HG03280 (cell line): ENCODE measurements around the gene CTSW.
A peak's percentile ranks its signal among the peaks of the same experiment; 100 is the strongest.

ENCODE experiments used
- ATAC-seq: cut with Tn5 transposase; IDR thresholded peaks from one replicate; pipeline ENCODE4 v1.9.1; 2021; ENCODE audit warnings: mild to moderate bottlenecking, moderate library complexity; ENCODE audit not compliant: unreplicated experiment

Gene CTSW

DNA sequence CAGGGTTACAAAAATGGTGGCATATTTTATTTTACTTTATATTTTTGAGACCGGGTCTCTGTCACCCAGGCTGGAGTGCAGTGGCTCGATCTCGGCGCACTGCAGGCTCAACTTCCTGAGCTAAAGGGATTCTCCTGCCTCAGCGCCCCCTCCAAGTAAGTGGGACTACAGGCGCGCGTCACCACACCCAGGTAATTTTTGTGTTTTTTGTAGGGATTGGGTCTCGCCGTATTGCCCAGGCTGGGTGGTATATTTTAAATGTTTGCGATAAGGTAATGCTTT, 21.2 kb downstream of the CTSW start:
- no peak for ATAC-seq

DNA sequence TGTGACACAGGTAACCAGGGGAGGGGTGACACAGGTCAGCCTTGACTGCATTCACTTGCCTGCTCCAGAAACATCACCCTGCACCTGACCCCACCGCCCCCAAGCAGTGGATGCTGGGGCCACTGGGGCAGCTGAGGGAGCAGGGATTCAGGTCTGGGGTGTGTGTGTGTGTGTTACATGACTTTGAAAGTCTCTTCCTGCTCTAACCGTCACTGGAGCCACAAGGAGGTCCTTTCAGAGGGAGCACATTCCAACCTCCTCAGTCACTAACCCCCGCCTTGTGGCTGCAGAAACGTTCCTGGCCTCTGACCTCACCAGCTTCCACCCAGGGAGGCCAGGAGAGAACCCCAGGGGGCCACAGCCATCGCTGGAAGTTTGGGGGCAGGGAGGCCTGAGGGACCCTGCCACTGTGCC, 23.4 kb downstream of the CTSW start:
- ATAC-seq: no peak

DNA sequence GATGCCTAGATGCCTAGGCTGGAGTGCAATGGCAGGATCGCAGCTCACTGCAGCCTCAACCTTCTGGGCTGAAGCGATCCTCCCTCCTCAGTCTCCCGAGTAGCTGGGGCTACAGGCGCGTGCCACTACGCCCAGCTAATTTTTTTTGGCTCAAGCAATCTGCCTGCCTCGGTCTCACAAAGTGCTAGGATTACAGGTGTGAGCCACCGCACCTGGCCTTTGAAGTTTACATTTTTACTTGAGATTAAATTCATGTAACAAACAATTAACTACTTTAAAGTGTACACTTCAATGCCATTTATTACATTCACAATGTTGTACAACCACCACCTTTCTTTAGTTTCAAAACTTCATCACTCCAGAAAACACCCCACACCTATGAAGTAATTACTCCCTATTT, 24.1 kb downstream of the CTSW start:
- ATAC-seq: no peak

DNA sequence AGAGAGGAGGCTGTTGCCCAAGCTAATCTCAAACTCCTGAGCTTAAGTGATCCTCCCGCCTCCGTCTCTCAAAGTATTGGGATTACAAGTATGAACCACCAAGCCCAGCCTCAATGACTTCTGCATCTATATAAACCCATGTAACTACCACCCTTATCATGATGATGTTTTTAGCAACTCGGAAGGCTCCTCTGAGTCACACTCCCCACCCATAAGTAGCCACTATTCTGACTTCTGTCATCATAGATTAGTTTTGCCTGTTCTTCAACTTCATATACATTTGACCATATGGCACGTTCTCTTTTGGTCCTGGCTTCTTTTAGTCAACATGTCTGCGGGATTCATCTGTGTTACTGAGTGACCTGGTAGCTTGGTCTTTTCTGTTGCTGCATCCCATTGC, 27.0 kb downstream of the CTSW start:
- no peak for ATAC-seq

DNA sequence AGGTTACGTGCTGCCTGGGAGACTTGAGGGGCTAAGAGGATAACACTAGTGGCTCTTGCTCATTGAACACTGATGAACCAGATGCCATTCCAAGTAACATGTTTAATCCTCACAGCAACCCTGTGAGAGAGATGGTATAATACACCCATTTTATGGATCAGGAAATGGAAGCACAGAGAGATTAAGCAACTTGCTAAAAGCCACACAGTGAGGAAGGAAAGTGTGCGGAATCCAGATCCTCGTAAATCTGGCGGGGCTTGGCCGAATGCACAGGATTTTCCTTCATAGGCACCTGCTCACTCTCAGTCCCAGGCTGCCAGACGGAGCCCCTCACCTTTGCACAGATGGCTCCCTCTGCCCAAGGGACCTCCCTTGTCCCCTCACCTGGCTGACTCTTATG, 28.2 kb downstream of the CTSW start:
- no peak for ATAC-seq

DNA sequence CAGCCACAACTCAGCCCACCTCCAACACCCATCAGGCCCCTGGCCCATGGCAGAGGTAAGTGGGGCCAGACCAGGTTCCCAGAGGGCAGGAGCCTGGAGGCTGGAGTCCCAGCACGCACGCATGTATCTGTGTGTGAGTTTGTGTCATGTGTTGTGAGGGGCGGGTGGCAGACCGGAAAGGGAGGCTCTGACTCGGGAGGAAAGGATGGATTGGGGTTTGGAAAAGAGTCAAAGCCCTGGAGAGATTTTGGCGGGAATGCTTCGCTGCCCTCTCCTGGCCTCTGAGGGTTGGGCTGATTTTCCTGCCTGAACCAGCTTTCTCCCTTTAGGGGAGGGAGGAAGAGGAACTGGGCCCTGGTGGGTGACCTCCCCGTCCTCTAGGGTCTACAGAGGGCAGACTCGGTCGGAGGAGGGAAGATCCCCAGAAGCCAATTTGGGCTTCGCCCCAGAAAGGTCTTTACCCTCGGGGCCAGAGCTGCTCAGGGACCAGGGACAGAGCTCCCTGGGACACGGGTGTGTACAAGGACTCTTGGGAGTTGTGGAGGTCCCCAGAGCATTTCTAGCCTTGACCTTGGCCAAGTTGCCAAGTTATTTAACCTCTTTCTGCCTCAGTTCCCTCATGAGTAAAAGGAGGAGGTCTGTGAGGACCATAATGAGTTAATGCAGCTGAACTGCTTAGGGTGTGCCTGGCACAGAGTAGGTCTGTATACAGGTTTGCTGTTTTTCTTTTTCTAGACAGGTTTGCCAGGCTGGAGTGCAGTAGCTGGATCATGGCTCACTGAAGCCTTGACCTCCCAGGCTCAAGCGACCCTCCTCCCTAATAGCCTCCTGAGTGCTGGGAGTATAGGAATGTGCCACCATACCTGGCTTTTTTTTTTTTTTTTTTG, 32.3 kb downstream of the CTSW start:
- no peak for ATAC-seq

DNA sequence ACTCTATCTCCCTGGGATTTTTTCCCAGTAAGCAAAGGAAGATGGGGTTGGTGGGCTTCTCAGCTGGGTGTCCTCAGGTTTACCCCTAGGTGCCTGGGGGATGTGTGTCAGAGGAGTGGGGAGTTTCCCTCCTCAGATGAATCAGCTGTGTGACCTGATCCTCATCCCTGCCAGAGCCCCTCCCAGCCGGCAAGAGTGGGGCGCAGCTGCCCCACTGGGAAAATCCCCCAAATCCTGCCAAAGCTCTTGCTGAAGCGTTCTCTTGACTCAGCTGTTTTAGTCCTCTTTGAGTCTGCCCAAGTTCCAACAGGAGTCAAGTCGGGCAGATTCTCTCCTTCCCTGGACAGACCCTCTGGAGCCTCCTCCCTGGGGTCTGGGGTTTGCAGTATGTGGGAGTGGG, 33.2 kb downstream of the CTSW start:
- ATAC-seq: no peak

DNA sequence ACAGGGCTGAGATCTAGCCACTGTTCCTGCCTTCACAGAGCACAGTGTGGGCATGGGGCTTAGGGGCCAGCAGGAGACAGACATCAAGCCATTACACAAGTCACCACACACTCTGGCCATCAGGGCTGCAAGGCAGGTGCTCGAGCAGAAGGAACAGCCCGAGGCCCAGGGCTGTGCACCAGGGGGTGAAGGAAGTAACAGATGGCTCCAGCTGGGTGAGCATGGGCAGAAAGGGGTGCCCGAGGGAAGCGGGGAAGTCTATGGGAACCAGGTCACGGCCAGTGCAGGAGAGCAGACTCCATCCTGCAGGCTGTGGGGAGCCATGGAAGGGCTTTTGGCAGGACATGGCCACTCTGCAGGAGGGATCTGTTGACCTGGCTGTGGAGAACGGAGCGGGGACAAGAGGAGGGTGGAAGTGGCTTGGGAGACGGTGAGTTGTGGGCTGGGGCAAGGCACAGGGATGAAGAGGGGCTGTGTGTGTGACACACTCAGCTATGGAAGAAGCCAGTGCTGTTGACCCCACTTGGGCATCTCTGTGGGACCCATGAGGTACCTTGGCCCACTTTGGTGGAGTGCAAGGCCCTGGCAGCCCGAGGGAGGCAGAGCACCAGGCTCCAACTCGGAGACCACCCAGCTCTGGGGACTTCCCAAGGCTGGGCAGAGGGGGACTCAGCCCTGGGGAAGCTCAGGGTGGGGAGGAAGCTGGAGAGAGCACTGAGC, 35.6 kb downstream of the CTSW start:
- no peak for ATAC-seq

DNA sequence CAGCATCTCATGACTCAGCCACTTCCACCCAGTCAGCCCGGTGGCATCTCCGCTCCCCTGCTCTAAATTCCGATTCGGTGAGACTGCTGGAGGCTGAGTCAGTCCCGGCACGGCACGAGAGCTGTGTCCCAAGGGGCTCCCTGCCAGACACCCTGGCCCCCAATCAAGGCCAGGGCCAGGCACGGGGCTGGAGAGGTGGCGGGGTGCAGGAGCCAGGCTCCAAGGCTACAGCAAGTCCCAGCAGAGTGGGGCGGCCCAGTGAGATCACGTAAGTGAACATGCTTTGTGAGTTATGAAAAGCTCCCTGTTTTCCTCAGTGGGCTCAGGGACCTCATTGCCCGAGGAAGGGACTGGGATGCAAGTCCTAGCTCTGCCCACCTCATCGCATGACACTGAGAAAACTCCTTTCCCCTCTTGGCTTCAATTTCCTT, 36.2 kb downstream of the CTSW start:
- no peak for ATAC-seq

DNA sequence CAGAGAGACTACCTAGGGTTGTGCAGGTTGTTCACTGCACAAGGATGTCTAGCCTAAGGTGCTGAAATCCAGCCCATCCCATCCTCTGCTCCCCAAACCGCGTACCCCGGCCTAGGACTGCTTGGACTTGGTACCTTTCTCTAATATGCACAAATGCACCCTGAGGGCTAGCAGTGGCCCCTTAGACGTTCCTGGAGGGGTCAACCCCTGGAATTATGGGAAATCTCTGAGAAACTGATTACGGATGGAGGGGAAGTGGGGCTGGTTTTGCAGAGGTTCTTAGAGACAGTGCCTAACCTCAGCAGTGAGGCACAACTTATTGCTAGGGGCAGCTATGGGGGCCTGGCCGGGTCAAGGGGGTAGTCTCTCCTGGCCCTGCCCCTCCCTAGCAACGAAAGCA, 36.8 kb downstream of the CTSW start:
- no peak for ATAC-seq

DNA sequence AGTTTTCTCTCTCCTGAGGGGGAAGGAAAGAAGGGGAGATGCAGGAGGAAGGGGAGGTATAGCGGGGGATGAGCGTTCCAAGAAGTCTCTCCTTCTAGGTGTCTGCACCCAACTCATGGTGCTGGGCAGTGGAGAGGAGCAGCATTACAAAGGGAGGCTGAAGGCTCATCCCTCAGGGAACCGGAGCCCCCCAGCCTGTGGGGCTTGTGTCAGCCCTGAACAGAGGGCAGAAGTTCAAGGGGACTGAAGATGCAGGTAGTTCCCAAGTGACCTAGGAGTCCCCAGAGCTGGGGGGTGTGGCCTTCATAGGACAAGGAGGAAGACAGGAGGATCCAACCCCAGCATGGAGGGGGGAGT, 37.4 kb downstream of the CTSW start:
- ATAC-seq: no peak

DNA sequence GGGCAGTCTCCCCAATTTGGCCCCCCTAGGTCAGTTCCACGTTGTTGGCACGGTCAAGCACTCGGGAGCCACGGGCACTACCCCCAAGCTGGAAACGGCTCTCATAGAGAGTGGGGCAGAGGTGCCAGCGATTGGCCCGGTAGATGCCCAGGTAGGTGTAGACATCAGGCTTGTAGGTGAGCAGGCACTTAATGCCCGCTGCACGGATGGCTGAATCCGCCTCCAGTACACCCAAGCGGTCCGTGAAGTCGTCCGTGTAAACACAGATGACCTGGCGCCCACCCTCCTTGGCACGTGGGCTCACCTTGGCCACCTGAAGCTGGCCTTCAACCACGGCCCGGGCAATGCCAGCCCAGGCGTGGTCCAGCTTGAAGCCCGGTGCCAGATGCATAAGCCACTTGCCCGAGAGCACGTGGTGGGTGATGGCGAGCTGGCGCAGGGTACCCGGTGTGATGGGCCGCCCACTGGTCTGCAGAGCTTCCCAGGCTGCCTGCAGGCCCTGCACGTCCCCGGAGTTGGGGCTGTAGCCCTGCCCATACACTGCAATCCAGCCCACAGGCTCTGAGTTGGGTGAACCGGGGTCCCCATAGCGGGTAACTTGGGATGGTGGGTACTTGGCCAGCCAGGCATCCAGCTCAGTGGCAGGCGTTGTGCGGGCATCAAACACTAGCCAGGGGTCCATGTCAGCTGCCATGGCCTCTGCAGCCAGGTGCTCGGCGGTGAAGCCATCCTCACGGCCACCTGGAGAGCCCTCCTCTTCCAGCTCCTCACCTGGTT, 38.0 kb downstream of the CTSW start:
- ATAC-seq: no peak

DNA sequence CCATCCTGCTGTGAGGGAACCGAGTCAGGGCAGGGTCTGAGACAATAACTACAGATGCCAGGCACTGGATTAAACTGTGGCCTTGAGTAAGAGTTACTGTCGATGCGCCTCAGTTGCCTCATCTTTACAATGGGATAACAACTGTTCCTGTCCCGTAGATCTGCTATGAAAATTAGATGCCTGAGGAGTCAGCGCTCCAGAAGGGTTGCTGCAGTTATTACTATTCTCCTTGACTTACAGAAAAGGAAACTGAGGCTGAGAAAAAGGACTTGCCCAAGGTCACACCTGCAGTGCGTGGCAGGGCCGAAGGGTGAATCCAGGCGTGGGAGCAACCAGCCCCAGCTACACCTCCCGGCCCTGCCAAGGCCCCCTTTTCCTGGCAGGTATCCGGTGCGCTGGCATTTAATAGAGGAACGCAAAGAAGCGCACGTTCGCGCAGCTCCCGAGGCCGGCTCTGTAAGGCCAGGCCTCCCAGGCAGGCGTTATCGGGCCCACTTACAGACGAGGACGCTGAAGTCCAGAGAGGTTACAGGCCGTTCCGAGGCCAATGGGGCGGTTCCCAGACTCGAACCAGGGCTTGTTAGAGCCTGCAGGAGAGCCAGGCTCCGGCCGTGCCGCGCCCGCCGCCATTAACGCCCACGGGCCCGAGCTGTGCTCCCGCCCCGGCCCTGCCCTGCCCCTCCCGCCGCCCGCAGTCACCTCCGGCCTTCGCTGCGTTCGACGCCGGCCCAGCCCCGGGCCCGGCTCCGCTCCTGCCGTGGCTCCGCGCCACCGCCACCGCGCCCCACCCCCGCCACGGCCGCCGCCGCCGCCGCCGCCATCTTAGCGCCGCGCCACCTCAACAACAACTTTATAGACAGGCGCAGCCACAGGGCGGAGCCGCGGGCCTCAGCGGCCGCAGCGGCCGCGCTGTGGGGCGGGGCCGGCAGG, 38.8 kb downstream of the CTSW start, which contains the start of gene C11orf68:
Gene C11orf68, minus strand, starts transcription at position 852 of the 930 bp plus-strand sequence. Its CDS starts 31 bp downstream, at position 821.
- peak; percentile 49 for ATAC-seq

DNA sequence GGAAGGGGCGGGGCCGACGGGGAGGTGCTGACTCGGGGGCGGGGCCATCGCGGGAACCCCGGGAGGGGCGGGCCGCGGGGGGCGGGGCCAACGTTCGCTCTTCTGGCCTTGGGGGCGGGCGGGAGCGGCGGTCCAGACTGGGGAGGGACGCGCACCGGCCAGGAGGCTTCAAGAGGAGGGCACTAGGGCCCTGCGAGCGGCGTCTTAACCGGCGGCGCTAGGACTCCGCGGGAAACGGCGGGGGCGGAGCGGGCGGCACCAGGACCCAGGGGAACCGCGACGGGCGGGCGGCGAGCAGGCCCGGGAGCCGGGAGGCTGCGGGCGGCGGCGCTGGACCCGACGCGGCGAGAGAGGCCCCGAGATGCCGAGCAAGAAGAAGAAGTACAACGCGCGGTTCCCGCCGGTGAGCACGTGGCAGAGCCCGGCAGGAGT, 39.5 kb downstream of the CTSW start, which contains the start of gene DRAP1:
Gene DRAP1, plus strand, starts transcription at position 286 of the 432 bp plus-strand sequence. Its CDS starts 76 bp downstream, at position 362.
- peak; percentile 80 for ATAC-seq

DNA sequence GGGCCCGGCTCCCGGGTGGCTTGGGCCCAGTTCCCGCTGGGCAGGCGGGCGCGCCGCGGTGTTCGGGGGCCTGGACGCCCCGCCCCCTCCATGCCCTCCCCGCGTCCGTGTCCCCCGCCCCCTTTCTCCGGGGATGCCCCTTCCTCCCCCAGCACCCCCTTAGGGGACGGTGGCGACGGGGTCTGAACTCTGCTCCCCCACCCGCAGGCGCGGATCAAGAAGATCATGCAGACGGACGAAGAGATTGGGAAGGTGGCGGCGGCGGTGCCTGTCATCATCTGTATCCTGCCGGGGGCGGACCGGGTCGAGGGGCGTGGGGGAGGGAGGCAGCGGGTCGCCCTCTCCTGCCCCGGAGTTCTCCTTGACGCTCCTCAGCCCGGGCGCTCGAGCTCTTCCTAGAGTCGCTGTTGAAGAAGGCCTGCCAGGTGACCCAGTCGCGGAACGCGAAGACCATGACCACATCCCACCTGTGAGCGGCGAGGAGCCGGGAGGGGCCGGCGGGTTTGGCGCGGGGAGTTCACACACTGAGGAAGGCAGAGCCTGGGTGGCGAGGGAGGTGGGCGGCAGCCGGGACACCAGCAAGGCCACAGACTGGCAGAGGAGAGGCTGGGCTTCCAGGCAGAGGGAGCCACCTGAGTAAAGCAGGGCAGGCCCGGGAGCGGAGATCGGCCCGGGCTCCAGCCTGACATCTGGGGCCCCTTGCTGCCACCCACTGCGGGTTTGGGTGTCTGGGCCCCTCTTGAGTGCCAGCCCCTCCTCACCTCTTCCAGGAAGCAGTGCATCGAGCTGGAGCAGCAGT, 40.1 kb downstream of the CTSW start:
- ATAC-seq: peak; percentile 40

DNA sequence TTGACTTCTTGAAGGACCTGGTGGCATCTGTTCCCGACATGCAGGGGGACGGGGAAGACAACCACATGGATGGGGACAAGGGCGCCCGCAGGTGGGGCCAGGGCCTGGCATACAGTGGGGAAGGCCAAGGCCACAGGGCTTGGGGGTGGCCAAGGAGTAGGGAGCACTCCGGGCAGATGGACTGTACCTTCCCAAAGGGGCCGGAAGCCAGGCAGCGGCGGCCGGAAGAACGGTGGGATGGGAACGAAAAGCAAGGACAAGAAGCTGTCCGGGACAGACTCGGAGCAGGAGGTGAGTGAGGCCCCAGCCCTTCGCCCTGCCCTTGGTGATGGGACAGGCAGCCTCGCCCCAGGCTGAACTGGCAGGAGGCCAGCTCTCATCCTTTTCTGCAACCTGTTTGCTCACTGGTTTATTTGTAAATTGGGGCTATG, 40.8 kb downstream of the CTSW start:
- ATAC-seq: no peak

DNA sequence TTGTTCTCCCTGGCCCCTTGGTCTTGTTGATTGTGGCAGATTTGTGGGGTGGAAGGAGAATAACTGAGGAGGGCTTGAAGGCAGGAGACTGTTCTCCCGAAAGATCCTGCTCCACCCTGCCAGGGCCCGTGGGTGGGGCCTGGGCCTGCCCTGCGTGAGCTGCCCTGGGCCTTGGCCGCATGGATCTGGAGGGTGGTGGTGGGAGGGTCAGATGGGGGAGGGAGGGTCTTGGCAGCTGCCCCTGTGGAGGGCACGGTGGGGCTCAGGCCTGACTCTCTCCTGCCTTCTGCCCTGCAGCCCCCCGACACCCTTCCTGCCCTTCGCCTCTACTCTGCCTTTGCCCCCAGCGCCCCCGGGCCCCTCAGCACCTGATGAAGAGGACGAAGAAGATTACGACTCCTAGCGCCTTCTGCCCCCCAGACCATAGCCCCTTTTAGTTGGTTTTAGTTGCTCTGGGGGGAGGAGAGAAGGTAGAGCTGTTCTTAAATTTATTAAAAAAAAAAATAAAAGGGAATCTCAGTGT, 41.5 kb downstream of the CTSW start:
- ATAC-seq: no peak

DNA sequence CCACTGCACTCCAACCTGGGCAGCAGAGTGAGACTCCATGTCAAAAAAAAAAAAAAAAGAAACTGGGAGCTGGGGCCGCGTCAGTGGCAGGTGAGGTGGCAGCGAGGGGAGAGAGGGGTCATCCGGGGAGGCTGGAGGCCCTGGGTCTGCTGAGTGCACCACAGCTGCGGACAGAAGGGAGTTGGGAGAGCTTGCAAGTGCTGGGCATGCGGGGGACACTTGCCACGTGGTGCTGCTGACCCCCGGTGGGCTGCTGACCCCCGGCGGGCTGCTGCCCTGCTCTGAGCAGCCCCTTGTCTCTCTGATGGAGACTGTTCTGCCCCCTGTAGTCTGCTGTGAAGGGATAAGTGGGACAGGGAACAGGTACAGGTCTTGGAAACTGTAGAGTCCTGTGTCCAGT, 42.2 kb downstream of the CTSW start:
- no peak for ATAC-seq

DNA sequence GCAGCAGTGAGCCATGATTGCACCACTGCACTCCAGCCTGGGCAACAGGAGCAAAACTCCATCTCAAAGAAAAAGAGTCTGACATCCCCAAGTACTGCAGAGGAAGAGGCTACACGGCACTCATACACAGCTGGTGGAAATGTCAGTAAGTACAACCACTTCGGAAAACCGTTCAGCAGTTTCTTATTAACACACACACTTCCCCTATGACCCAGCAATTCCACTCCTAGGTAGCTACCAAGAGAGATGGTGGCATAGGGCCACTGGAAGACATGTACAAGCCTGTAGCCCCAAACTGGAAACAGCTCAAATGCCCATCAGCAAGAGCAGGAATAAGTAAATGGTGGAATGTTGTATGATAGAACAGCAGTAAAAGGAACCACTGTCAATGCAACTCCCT, 42.9 kb downstream of the CTSW start:
- no peak for ATAC-seq
